NCI-H345 treated with DMSO at 0.1 percent for 48 hours (cell line): ENCODE results near the gene TRAF7.

ENCODE experiments used
- DNase-seq: peaks from one replicate; lab custom pipeline; 2025; ENCODE audit not compliant: unreplicated experiment; lab: John Stamatoyannopoulos, UW

TRAF7 gene

DNA sequence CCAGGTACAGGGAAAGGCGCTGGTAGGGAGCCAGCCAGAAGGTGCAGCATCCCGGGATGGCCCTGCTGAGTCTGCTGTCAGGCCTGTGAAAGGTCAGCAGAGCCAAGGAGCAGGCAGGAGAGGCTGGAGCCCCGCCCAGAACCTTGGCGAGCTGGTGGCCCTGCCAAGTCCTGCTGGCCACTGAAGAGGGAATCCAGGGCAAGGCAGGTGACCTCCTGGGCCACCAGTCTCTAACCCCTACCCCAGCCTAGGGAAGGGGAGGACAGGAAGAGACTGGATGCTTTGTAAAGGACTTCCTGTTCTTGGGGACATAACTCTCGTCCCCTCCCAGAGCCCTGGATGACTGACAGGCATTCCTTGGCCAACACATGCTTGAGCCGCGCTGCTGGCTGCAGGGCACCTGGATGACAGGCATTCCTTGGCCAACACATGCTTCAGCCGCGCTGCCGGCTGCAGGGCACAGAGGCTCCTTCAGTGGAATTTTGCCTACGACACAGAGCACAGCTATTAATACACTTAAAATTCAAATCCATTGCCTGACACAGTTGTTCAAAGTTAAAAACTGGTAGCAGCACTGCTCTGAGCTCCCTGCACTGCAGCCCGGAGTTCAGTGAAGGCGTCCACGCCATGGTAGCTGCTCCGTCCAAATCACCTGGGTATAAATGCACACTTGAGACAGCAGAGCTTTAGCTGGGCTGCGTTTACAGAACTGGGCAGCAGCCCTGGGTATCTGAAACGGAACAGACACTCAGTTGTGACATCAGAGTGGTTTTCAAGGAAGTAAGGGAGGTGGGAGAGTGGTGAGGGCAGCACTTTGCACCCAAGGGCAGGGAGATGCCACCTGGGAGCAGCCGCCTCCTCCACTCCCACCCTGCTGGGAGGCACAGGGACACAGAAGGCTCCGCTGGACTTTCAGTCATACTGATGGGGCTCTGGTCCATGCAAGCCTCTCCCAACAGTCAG, 57.1 kb downstream of the TRAF7 start:
- no peak for DNase-seq

DNA sequence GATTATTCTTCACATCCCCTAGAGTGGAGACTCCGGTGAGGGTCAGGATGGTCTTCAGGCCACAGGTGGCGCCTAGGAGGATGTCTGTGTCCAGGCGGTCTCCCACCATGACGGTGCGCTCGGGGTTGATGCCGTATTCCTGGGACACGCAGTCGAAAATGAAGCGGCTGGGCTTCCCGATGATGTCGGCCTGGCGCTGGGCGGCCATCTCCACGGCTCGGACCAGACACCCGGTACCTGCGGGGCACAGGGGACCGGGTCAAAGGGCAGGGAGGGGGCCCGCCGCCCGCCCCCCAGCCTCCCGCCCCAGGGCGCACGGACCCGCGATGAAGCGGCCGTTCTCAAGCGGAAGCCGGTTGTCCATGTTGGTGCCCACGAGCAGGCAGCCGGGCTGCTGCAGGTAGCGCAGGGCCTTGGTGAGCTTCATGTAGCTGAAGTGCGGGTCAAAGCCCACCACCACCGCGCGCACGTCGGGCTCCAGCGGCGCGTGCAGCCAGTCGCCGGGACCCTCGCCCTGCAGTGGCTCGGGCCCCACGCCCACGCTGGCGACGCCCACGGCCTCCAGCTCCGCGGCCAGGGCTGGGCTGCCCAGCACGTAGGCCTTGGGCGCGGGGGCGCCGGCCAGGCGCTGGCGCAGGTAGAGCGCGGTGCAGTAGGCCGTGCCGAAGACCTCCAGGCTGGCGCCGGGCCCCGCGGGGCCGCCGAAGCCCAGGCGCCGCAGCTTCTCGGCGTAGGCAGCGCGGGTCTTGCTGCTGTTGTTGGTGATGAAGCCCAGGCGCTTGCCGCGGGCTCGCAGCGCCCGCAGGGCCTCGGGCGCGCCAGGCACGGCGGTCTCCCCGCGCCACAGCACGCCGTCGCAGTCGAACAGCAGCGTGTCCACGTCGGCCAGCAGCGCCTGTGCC, 58.5 kb downstream of the TRAF7 start:
- no peak for DNase-seq

DNA sequence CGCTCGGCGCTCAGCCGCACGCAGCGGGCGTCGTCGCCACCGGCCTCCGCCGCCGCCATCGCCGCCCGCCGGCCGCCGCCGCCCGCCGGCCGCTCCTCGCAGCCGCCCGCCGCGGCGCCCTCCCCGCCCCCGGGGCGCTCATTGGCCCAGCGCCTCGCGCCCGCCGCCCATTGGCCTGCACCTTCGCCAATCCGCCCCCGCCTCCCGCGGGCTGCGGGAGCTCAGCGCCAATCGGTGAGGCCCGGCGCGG, 59.1 kb downstream of the TRAF7 start, which contains the start of gene PGP:
Gene PGP (minus strand): TSS at position 122 of the 250 bp plus-strand sequence. CDS start 63 bp downstream, at position 59.
- DNase-seq: no peak

DNA sequence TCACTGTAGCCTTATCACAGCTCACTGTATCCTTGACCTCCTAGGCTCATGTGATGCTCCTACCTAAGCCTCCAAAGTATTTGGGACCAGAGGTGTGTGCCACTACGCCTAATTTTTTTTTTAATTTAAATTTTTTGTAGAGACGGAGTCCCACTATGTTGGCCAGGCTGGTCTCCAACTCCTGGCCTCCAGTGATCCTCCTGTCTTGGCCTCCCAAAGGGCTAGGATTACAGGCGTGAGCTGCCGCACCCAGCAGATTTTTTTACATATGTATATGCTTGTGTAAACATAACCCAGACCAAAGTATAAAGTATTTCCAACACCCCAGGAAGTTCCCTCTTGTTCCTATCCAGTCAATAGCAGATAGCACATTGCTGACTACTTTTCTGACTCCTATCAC, 60.7 kb downstream of the TRAF7 start:
- DNase-seq: no peak

DNA sequence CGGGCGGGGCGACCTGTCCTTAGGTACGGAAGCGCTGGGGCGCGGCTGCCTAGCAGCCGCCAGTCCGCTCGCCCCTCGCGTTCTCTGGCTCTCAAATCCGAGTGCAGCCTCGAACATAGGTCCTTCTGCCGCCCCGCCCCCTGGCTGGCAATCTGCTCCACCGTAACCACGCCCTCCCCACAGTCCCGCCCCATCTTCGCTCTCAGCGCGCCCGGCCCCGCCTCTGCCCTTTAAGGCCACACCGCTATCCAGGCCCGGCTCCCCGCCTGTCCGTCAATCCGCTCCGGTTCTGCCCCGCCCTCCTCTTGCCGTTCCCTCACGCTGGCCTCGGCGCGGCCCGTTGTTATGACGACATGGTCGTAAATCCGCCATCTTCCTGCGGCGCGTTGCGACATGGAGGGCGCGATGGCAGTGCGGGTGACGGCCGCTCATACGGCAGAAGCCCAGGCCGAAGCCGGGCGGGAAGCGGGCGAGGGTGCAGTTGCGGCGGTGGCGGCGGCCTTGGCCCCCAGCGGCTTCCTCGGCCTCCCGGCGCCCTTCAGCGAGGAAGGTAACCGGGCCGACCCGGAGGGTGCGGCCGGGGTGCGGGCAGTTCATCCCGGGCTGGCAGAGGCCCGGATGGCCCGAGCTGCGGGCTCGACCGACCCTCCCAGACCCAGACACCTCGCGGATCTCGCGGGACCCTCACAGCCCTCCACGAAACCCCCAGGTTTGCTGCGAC, 67.8 kb downstream of the TRAF7 start, which contains the start of gene E4F1:
Gene E4F1 (plus strand): TSS at position 371 of the 721 bp plus-strand sequence. CDS start 23 bp downstream, at position 394.
- peak; percentile 98 for DNase-seq

DNA sequence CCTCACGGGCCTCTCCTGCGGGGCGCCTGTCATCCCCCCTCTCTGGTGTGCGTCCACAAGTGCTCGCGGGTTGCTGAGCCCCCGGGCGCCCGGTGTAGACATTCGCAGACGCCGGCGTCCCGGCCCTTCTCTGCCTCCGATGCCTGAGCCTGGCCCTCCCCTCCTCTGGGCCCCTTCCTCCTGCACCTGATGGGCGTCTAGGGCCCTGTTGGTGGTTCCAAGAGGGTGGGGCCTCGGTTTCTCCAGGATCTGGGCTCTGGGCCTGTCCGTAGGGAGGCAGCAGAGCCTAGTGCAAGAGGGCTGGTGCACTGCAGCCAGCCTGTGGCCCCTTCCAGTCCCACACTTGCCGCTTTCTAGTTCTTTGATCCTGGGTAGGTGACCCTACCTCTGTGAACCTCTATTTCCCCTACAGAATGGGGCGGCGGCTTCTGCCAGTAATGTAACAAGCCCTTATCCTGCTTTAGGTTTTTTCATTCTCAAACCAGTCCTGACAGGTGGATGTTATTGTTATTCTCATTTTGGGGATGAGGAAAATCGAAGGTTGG, 68.4 kb downstream of the TRAF7 start:
- DNase-seq: no peak

DNA sequence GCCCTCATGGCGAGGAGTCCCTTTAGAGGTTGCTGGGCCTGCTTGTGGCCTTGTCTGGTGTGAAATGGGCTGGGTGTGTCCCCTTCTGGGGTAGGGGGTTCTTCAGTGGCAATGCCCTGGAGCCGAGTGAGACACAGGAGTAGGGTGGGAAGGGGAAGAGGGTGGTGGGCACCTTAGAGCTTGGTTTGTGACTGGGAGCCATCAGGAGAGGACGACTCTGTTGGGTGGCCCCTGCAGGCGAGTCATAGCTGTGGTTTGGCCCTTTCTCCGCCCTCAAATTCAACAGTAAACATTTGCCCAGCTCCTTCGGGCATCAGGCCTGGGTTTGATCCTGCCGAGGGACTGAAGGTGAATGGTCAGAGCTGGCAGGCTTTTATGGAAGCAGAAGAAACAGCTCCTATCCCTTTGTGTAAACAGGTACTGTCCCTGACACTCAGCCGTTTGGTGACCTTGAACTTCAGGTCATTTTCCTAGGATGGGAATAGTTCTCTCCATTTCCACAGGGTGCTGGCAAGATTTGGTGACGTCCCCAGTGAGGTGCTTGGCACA, 70.7 kb downstream of the TRAF7 start:
- no peak for DNase-seq

DNA sequence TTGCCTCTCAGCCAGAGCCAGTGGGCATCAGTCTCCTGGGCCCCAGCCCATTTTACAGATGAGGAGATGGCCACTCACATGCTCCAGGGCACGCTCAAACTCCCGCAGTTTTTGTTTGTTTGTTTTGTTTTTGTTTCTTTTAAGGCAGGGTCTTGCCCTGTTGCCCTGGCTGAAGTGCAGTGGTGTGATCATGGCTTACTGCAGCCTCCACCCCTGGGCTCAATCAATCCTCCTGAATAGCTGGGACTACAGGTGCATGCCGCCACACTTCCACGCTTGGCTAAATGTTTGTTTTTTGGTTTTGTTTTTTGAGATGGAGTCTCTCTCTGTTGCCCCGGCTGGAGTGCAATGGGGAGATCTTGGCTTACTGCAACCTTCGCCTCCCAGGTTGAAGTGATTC, 71.3 kb downstream of the TRAF7 start:
- no peak for DNase-seq
